HG03025 (cell line): Measurements from ENCODE around the gene AP2M1.
A peak's percentile ranks its signal among the peaks of the same experiment; 100 is the strongest.
"Not testable (repeated sequence)": the region's sequence is repeated elsewhere in the genome, so short reads cannot be mapped to it uniquely, and the experiment has no call there.

Experiments used
- ATAC-seq: cut with Tn5 transposase; IDR thresholded peaks from one replicate; pipeline ENCODE4 v1.9.1; 2021; ENCODE audit warnings: mild to moderate bottlenecking, moderate library complexity; ENCODE audit not compliant: unreplicated experiment, low FRiP score

Gene AP2M1

DNA sequence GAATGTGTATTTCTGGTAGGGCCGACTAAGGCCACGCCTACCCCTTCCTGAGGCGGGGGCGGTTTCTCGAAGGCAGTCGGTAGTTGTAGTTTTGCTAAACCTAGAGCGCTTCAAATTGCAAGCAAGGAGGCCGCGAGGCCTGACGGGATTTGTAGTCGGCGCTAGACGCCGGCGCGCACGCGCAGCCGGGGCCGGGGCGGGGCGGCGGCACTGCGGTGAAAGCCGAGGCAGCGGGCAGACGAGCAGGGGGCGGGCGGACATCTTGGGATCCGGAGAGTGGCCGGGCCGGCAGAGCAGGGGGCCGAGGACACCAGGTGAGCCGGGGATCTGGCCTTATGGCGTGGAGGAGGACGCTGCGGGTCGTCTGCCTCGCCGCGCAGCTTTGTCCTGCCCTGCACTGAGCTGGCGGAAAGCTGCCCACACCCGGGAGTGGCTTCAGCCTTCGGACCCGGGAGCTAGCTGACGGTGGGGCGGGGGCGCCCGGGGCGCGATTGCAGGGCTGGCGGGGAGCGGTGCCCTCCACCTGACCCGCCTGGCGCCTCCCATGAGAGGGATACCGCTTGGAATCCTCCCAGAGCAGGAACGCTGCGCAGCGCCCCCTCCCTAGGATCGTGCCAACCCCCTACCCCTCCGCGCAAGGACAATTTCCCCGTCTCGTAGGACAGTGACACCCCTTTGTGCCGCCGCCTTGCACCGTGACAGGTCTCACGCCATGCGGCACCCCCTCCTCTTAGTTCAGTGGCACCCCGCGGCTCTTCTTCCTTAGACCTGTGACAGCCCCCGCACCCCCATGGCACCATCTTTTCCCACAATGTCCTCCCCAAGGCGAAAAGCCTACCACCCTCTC is at the start of gene AP2M1:
AP2M1 (plus strand) TSS at position 210 of the 847 bp plus-strand sequence. CDS start 2,139 bp downstream, outside the sequence.
- peak; percentile 88 for ATAC-seq

DNA sequence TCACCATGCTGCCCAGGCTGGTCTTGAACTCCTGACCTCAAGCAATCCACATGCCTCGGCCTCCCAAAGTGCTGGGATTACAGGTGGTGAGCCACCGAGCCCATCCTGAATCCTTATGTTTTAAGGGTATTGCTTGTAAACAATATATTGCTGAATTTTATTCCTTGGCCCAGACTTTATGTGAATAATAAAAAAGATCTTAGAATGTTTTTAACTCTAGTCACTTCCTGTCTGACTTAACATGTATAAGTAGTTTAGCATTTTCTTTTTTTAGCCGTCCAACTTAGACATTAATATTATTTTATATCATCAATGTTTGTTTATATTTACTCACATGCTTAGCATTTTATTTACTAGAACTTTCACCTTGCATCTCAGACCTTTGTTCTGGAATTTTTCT is 48.6 kb upstream of the AP2M1 start:
- no peak for ATAC-seq

DNA sequence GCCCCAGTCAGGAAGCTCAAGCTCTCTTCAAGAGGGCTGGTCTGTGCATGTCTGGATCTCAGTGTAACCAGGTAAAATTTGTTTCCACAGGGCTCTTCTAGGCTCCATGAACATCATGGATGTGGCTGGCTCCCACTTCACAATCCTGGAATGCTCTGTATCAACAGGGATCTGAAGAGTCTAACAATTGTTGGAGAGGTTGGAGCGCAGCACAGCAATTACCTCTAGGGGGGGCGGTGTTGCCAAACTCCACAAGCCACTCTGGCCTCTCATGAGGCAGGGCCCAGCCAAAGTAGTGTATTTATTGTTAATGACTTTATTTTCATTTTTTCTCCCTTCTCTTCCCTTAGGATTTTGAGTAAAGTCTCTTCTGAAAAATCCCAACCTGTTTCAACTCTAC is 45.6 kb upstream of the AP2M1 start:
- no peak for ATAC-seq

DNA sequence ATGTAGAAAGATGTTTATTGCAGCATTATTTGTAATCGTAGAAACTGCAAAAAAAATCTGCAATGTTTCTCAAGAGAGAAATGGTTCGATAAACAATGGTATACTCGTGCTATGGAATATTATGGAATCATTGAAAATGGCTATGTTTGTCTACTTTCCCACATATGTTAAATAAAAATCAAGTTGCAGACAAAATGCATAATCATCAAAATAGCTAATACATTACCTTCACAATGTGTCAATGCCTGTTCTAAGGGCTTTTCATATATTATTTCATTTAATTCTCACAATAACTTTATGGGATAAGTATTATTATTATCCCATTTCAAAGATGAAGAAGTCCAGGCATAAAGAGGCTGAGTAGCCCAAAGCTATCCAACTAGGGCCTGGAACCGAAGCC is 41.7 kb upstream of the AP2M1 start:
- no peak for ATAC-seq

DNA sequence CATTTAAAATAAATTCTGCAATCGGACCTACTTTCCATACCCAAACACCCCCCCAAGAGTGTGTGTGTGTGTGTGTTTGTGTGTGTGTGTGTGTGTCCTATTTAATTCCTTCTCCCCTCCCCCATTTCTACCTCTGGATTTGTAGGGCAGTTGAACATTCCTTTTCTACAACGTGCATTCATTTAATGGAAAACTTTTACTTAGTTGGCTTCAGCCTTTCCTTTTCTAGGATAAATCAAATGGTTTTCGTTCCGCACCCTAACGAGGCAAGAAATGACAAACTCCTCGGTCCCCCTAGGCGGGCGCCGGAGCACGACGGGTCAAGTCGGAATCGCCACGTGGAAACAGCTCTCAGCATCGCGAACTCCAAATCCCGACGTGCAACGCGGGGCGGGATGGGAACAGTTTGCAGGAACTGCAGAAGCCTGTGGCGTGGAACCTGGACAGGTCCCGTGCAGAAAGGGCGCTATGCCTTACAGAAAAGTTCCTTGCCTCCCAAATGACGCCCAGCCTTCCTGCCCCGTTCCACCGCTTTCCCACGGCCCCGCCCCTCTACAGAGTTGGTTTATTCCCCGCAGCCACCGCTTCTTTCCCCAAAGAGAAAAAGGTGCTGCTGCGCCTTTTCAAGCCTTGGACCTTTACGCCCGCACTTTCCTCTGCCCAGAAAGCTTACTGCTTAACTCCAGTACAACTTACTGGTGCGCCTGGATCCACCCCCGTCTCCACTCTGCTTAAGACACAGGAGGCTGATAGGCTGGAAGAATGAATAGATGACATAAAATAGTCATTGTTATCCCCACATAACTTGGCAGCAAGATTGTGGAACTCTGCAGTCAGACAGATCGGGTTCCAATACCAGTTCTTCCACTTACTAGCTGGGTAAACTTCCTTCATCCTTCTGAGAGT is 40.6 kb upstream of the AP2M1 start:
- peak; percentile 4 for ATAC-seq

DNA sequence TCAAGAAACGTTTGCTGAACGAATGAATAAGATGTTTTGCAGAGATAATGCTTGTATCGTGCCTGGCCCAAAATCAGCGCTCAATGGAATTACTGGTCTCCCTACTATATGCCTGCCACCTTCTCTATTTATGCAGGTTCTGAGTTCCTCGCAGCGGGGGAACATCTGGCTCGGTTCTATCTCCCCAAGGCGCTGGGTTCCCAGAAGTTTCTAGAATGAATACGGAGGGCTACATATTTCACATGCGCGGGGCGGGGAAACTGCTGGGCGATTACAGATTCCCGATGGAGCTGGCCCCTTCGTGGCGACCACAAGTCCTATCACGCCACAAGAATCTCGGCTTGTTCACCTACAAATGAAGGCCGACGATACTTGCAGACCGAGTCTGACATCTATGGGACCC is 39.9 kb upstream of the AP2M1 start:
- ATAC-seq, result peak; percentile 22

DNA sequence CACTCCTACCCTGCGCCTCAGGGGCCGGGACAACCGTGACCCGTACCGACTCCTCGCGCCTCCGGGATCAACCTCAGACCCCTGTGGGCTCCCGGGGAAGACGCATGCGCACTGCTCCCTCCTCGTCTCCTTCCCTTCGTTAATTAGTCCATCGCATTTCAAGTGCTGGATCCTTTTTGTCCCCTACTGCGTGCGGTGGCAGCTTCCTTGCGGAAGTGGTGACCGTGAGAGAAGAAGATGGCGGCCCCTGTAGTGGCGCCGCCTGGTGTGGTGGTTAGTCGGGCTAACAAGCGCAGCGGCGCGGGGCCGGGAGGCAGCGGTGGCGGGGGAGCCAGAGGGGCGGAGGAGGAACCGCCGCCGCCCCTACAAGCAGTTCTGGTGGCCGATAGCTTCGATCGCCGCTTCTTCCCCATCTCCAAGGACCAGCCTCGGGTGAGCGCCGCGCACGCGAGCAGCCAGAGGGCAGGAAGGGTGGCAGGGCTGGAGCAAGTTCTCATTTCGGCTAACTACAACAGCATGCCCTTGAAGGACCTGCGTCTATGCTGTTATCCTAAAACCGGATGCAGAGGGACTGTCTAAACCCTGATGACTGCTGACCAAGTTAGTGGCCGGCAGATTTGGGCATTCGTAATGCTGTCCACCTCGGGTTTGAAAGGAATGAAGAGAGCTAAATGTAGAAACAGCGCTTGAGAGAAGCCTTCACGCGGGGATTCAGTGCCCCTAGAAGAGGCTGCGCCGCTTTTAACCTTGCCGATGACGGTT is 39.3 kb upstream of the AP2M1 start, which contains the start of gene EIF2B5:
EIF2B5 (plus strand) TSS at position 210 of the 762 bp plus-strand sequence; CDS start at position 238, 28 bp downstream.
- ATAC-seq, result peak; percentile 88

DNA sequence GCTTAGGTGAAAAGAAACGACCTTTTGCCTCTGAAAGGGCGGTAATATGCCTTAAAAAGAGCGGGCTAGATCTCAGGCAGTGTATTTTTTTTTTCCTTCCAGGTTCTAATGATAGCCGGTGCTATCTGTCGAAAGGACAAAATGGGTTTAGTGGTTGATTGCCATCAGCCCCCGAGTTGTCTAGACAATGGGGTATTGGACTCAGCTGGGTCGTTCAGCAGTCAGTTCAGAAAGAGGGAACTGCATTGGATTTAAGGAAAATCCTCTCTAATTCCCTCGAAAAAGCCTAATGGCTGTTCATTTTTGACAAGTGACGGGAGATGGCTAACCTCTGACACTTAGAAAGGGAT is 38.8 kb upstream of the AP2M1 start:
- ATAC-seq, result no peak

DNA sequence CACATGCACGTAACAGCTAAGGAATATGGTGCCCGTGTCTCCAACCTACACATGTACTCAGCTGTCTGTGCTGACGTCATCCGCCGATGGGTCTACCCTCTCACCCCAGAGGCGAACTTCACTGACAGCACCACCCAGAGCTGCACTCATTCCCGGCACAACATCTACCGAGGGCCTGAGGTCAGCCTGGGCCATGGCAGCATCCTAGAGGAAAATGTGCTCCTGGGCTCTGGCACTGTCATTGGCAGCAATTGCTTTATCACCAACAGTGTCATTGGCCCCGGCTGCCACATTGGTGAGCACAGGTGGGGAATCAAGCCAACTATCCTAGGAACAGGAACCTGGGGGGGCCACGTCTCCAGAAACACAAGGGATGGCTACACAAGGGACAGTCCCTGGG is 34.2 kb upstream of the AP2M1 start:
- no peak for ATAC-seq

DNA sequence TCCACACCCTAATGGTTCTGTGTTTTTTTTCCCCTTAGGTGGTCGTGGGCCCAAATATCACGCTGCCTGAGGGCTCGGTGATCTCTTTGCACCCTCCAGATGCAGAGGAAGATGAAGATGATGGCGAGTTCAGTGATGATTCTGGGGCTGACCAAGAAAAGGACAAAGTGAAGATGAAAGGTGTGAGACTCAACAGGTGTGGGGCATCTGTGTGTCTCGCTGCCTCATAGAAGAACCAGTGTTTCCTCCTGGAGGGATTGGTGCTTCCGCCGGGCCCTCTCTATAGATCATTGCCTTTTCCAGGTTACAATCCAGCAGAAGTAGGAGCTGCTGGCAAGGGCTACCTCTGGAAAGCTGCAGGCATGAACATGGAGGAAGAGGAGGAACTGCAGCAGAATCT is 32.5 kb upstream of the AP2M1 start:
- ATAC-seq, result no peak

DNA sequence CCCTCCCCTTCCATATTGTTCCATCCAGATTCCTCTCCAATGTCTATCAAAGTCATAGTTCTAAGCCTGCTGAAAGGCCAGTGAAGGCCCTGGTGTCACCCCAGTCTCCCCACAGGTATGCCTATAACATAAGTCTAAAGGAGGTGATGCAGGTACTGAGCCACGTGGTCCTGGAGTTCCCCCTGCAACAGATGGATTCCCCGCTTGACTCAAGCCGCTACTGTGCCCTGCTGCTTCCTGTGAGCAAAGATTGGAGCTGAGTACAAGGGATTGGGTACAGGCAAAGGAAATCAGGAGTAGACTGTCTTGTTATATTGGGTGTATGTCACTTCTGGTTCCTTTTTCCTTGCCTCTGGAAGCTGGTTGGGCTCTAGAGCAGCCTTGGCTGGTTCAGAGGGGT is 31.3 kb upstream of the AP2M1 start:
- ATAC-seq, result no peak

DNA sequence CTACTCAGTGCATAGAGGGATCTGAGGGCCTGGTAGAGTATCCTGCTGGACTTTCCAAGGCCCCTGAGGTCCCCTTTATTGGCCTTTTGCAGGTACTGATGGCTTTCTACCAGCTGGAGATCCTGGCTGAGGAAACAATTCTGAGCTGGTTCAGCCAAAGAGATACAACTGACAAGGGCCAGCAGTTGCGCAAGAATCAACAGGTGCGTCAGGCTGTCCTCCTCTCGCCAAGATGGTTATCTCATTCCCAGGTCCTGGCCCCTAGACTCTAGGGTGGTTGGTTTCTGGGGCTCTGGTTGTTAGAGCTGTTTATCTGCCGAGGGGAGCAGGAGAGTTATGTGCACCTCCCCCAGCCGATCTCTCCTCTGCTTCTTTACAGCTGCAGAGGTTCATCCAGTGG is 30.1 kb upstream of the AP2M1 start:
- ATAC-seq, result no peak

DNA sequence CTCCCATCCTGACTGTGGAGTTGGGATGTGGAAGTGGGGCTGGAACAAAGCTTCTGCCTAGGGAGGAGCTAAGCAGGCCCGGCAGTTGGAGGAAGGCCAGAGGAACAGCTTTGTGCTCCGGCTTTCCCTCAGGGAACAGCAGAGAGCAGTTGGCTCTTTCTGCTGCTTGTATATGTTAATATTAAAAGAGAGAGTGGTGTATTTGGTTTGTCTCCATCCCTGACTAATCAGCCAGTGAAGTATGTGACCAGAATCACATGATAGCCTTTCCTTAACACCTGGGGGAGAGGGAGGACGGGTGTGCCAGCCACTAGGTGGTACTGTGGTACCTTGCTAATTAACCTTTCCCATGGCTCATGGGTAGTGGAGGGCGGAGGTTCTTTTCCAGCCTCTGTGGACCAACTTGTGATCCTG is 29.5 kb upstream of the AP2M1 start:
- no peak for ATAC-seq

DNA sequence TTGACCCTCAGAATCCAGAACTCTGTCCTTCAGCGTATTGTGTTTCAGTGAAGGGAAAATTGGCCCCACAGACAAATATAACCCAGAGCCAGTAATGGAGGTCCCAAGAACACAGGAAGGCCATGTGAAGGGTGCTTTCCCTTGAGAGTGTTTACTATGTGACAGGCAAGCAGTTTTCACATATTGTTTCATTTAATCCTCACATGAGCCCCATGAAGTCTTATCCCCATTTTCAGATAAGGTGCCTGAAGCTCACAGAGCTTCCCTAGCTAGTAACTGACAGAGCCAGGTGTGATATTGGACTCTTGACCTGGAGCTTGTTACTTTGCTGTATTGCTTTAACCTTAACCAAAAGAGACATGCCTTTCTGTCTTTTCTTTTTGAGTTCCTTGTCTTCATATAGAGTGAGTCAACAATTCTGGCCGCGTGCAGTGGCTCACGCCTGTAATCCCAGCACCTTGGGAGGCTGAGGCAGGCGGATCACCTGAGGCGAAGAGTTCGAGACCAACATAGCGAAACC is 28.8 kb upstream of the AP2M1 start:
- ATAC-seq, result no peak

DNA sequence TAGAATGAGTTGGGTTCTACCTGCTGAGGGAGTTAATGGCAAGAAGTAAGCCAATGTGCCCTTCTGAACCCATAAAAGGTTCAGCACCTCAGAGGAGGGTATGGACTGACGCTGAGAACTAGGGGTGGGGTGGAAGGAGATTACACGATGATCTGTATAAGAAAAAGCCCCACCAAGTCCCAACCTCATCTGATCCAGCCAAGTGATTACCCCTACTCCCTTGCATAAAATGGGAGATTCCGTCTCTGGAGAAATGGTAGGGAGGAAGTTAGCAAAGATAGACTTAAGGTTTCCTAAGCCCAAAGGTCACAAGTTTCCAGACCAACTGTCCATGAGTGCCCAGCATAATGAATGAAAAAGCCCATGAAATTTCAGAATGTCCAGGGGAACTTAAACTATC is 26.6 kb upstream of the AP2M1 start:
- no peak for ATAC-seq

DNA sequence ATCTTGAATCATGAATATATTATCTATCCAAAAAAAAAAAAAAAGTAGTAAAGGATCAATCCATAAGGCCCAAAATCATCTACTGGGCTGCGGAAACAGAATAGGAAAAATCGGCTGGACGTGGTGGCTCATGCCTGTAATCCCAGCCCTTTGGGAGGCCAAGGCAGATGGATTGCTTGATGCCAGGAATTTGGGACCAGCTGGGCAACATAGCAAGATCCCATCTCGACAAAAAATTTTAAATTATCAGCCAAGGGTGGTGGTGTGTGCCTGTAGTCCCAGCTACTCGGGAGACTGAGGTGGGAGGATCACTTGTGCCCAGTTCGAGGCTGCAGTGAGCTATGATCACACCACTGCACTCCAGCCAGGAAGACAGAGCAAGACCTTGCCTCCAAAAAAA is 25.5 kb upstream of the AP2M1 start:
- no peak for ATAC-seq

DNA sequence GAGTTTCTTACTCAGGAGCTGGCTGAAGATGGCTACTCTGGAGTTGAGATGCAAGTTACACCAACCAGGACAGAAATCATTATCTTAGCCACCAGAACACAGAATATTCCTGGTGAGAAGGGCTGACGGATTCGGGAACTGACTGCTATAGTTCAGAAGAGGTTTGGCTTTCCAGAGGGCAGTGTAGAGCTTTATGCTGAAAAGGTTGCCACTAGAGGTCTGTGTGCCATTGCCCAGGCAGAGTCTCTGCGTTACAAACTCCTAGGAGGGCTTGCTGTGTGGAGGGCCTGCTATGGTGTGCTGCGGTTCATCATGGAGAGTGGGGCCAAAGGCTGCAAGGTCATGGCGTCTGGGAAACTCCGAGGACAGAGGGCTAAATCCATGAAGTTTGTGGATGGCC is 24.9 kb upstream of the AP2M1 start:
- not testable (repeated sequence) for ATAC-seq

DNA sequence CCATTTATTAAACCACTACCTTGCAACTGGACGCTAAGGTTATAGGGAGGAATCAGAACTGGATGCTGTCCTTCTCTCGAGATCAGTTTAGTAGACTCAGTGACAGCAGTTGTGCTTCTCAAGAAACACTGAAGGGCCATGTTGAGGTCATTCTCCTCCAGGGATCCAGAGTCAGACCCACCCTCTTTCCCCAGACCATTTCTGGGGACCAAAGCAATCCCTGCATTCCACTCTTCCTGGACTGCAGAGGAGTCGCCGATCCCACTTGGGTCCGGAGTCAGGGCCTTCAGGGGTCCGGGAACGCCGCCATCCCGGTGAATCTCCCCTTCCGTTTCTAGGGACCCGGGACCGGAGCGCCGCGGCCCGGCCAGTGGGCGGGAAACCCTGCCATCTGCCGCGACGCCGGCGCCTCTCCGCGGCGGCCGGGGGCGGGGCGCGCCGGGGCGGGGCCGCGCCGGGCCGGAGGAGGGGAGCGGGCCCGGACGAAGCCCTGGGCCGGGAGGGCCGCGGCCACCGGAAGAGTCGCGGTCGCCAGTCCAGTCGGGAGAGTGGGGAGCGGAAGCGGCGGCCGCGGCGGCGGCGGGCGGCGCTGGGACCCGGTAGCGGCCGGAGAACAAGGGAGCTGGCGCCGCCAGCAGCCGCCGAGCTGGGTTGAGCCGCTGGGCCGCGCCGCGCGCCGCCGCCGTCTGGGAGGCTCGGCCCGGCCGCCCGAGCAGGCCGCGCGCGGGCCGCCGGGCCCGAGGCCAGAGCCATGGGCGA is 19.6 kb upstream of the AP2M1 start, which contains the start of gene DVL3:
DVL3 (plus strand) TSS at position 493 of the 759 bp plus-strand sequence; CDS start at position 752, 259 bp downstream.
- ATAC-seq, result peak; percentile 62

DNA sequence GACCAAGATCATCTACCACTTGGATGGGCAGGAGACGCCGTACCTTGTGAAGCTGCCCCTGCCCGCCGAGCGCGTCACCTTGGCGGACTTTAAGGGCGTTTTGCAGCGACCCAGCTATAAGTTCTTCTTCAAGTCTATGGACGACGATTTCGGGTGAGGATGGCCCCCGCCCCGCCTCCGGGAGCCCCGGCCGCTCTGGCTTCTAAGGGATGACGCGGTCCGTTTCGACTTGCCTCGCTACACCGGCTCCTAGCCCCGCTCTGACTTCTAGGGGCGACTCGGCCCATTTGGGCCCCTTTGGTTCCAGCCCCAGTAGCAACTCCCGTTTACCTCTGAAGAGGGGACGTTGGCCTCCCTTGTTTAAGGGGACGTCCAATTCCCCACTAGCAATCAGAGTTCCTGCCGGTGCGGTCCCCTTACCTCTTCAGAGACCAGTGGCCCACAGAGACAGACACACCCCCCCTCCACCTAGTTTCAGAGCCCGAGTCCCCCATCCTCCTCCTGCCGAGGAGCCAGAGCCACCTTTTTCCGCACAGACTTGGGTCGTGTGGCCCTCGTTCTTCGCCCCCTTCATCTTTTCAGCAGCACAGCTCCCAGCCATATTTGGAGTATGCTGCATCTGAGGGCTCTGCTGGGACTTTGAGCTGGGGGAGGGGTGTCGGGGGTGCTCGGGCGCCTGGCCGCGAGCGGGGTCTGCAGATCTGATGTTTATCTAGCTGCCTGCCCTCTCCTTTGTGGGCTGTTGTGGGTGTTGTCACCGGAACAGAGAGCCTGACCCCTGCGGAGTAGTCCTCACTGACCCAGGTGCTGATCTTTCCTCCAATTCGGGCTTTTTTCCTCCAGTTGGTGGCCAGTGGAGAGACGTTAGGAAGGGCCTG is 18.8 kb upstream of the AP2M1 start:
- peak; percentile 25 for ATAC-seq
